GM21528 (cell line): ENCODE results near the gene SERPINB8.
A peak's percentile ranks its signal among the peaks of the same experiment; 100 is the strongest.

Source experiments
- ATAC-seq: cut with Tn5 transposase; IDR thresholded peaks from one replicate; pipeline ENCODE4 v1.9.1; 2021; ENCODE audit warnings: mild to moderate bottlenecking, moderate library complexity; ENCODE audit not compliant: unreplicated experiment, low FRiP score

SERPINB8 gene

GRCh38 chr18:63964908-63965307 lies 5.0 kb upstream of the SERPINB8 start:
- ATAC-seq: no peak

- no peak for ATAC-seq
Measured at GRCh38 chr18:63965716-63966330, 4.1 kb upstream of the SERPINB8 start.

GRCh38 chr18:63970809-63971205 lies 926 bp downstream of the SERPINB8 start:
- peak; percentile 0 for ATAC-seq

GRCh38 chr18:63971320-63972001 lies 1.6 kb downstream of the SERPINB8 start:
- no peak for ATAC-seq

GRCh38 chr18:63972002-63972376 lies 2.1 kb downstream of the SERPINB8 start:
- no peak for ATAC-seq

- peak; percentile 2 for ATAC-seq
Measured at GRCh38 chr18:63974991-63975390, 5.1 kb downstream of the SERPINB8 start.

- peak; percentile 36 for ATAC-seq
Measured at GRCh38 chr18:63975628-63976027, 5.7 kb downstream of the SERPINB8 start.

GRCh38 chr18:63977040-63977439 lies 7.2 kb downstream of the SERPINB8 start:
- ATAC-seq: no peak

- peak; percentile 68 for ATAC-seq
Measured at GRCh38 chr18:63979409-63979920, 9.6 kb downstream of the SERPINB8 start.

- no peak for ATAC-seq
Measured at GRCh38 chr18:63980027-63980426, 10.1 kb downstream of the SERPINB8 start.

GRCh38 chr18:63980896-63981460 lies 11.1 kb downstream of the SERPINB8 start:
- no peak for ATAC-seq

GRCh38 chr18:63981719-63982118 lies 11.8 kb downstream of the SERPINB8 start:
- no peak for ATAC-seq

- no peak for ATAC-seq
Measured at GRCh38 chr18:63982361-63982760, 12.5 kb downstream of the SERPINB8 start.

- no peak for ATAC-seq
Measured at GRCh38 chr18:63986885-63987284, 17.0 kb downstream of the SERPINB8 start.

GRCh38 chr18:63987743-63988142 lies 17.9 kb downstream of the SERPINB8 start:
- ATAC-seq: no peak

GRCh38 chr18:63992751-63993150 lies 22.9 kb downstream of the SERPINB8 start:
- no peak for ATAC-seq

GRCh38 chr18:63994783-63995399 lies 25.0 kb downstream of the SERPINB8 start:
- ATAC-seq: peak; percentile 78

- no peak for ATAC-seq
Measured at GRCh38 chr18:63997041-63997440, 27.2 kb downstream of the SERPINB8 start.

- ATAC-seq: no peak
Measured at GRCh38 chr18:63997606-63998005, 27.7 kb downstream of the SERPINB8 start.

- ATAC-seq: no peak
Measured at GRCh38 chr18:63999871-64000270, 30.0 kb downstream of the SERPINB8 start.

- no peak for ATAC-seq
Measured at GRCh38 chr18:64002581-64002980, 32.7 kb downstream of the SERPINB8 start.
